GM21390 (cell line): ENCODE data around the gene PLXNA4.

Experiments
- ATAC-seq: cut with Tn5 transposase; IDR thresholded peaks from one replicate; pipeline ENCODE4 v1.9.1; 2021; ENCODE audit not compliant: unreplicated experiment

The PLXNA4 gene

GRCh38 chr7:132504852-132505251 lies 71.4 kb downstream of the PLXNA4 start:
- no peak for ATAC-seq

GRCh38 chr7:132504071-132504470 lies 72.2 kb downstream of the PLXNA4 start:
- ATAC-seq: no peak

- ATAC-seq: no peak
Observed at GRCh38 chr7:132503415-132503814, 72.9 kb downstream of the PLXNA4 start.

- ATAC-seq: no peak
Observed at GRCh38 chr7:132501956-132502355, 74.3 kb downstream of the PLXNA4 start.

GRCh38 chr7:132500727-132501440 lies 75.4 kb downstream of the PLXNA4 start:
- no peak for ATAC-seq

GRCh38 chr7:132499487-132499886 lies 76.8 kb downstream of the PLXNA4 start:
- no peak for ATAC-seq

- ATAC-seq: no peak
Observed at GRCh38 chr7:132499065-132499464, 77.2 kb downstream of the PLXNA4 start.

GRCh38 chr7:132498319-132498718 lies 78.0 kb downstream of the PLXNA4 start:
- ATAC-seq: no peak

GRCh38 chr7:132497098-132497497 lies 79.2 kb downstream of the PLXNA4 start:
- ATAC-seq: no peak

GRCh38 chr7:132495936-132496335 lies 80.3 kb downstream of the PLXNA4 start:
- ATAC-seq: no peak

GRCh38 chr7:132494474-132494873 lies 81.8 kb downstream of the PLXNA4 start:
- no peak for ATAC-seq

- no peak for ATAC-seq
Observed at GRCh38 chr7:132492823-132493445, 83.3 kb downstream of the PLXNA4 start.

GRCh38 chr7:132491391-132491945 lies 84.8 kb downstream of the PLXNA4 start:
- no peak for ATAC-seq

- no peak for ATAC-seq
Observed at GRCh38 chr7:132490474-132490873, 85.8 kb downstream of the PLXNA4 start.

GRCh38 chr7:132489776-132490237 lies 86.5 kb downstream of the PLXNA4 start:
- no peak for ATAC-seq

- ATAC-seq: no peak
Observed at GRCh38 chr7:132488634-132489302, 87.5 kb downstream of the PLXNA4 start.

- ATAC-seq: no peak
Observed at GRCh38 chr7:132486274-132486610, 90.0 kb downstream of the PLXNA4 start.

GRCh38 chr7:132485600-132486273 lies 90.5 kb downstream of the PLXNA4 start:
- ATAC-seq: no peak

GRCh38 chr7:132485136-132485535 lies 91.1 kb downstream of the PLXNA4 start:
- ATAC-seq: no peak

- no peak for ATAC-seq
Observed at GRCh38 chr7:132482866-132483265, 93.4 kb downstream of the PLXNA4 start.

GRCh38 chr7:132480534-132480933 lies 95.7 kb downstream of the PLXNA4 start:
- no peak for ATAC-seq
